ENCODE measurements around the gene FRAS1. TPM values are rescaled to one million over a fixed set of nuclear protein-coding genes. Genes with fewer than 3 reads are reported as not detected.
A peak's percentile ranks its signal among the peaks of the same experiment; 100 is the strongest.

FRAS1 gene
- total RNA-seq, 5 donors from 2014 or later (not counting 1 experiment from before 2014, with no cell fraction given), result 0.23 to 0.39 (median 0.32) TPM; not detected in 2

GRCh38 chr4:78584863-78585547, 527.9 kb downstream of the FRAS1 start:
- POLR2A ChIA-PET, result interaction anchor here in 1 of 2 donors (0.5 kb wide), 1 partner anchor 540 kb away, joined by 6 read pairs; no protein-coding TSS in a partner anchor
- WGBS (ENCODE audit: insufficient coverage), result 79% methylated on average over 4 of the region's 4 CpGs
- DNase-seq (no peak), ATAC-seq (replicated peaks in 1 of 4) (no peak)
- CTCF ChIA-PET, result no interaction called here
- no peaks in the 10 kb centered on the region for H3K36me3 ChIP-seq (ENCODE audit: control insufficient read depth in 2 of 2, extremely low read depth in 1 of 2, insufficient read depth in 1 of 2, low read length in 1 of 2)
- Mint-ChIP-seq H3K36me3 (no peaks in the 10 kb centered on the region), H3K9me3 (no peaks in the 10 kb centered on the region), H3K4me1 (no peaks in the 10 kb centered on the region), H3K4me3 (no peak overlapping the region), H3K27ac (no peak overlapping the region), H3K27me3 (peaks cover 0 to 2% of the 10 kb centered on the region in 2 donors)
- no peaks in the 10 kb centered on the region for H3K27me3 ChIP-seq (replicated peaks in 1 of 2; ENCODE audit: control insufficient read depth in 2 of 2, extremely low read depth in 1 of 2, insufficient read depth in 2 of 2, low read length in 1 of 2)
- H3K4me3 ChIP-seq (ENCODE audit: control insufficient read depth in 1 of 2, extremely low read depth in 1 of 2, low read length in 1 of 2), result no peak overlapping the region
- no peaks in the 10 kb centered on the region for H3K9me3 ChIP-seq
- no peak overlapping the region for H3K27ac ChIP-seq (ENCODE audit: low read length)
- no peaks in the 10 kb centered on the region for H3K4me1 ChIP-seq (ENCODE audit: control insufficient read depth in 1 of 2, extremely low read depth in 1 of 2, insufficient read depth in 2 of 2, low read length in 2 of 2)

DNA sequence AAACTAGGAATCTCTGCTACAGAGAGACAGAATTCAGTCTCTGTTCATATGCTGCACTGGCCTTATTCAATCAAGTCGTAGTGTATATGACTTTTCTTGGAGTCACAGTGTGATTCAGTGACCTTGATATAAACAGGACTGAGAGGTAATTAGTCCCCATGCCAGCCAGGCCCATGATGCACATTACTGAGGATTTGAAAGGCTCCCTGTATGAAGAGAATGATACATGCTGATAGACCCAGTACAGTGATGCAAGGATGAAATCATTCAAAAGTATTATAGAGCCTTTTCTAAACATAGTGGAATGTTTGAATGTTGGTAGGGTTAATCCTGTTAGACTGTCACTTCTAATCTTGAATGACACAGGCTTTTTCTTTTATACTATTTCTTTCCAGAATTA, 528.5 kb downstream of the FRAS1 start:
- Histone ChIP-seq H3K9me3 (no peaks in the 10 kb centered on the region), H3K27me3 (replicated peaks in 1 of 2; ENCODE audit: control insufficient read depth in 2 of 2, extremely low read depth in 1 of 2, insufficient read depth in 2 of 2, low read length in 1 of 2) (no peaks in the 10 kb centered on the region), H3K4me1 (ENCODE audit: control insufficient read depth in 1 of 2, extremely low read depth in 1 of 2, insufficient read depth in 2 of 2, low read length in 2 of 2) (no peaks in the 10 kb centered on the region), H3K36me3 (ENCODE audit: control insufficient read depth in 2 of 2, extremely low read depth in 1 of 2, insufficient read depth in 1 of 2, low read length in 1 of 2) (no peaks in the 10 kb centered on the region), H3K27ac (ENCODE audit: low read length) (no peak overlapping the region), H3K4me3 (ENCODE audit: control insufficient read depth in 1 of 2, extremely low read depth in 1 of 2, low read length in 1 of 2) (no peak overlapping the region)
- no CpG with 5 or more reads among the region's 1 CpG for WGBS (ENCODE audit: insufficient coverage)
- H3K27me3 Mint-ChIP-seq, result peaks cover 0 to 2% of the 10 kb centered on the region in 2 donors
- CTCF ChIA-PET, result no interaction called here
- H3K36me3 Mint-ChIP-seq, result no peaks in the 10 kb centered on the region
- H3K9me3 Mint-ChIP-seq, result no peaks in the 10 kb centered on the region
- DNase-seq (no peak), ATAC-seq (replicated peaks in 1 of 4) (no peak)
- no peak overlapping the region for H3K27ac Mint-ChIP-seq
- no peaks in the 10 kb centered on the region for H3K4me1 Mint-ChIP-seq
- POLR2A ChIA-PET, result interaction anchor here in 1 of 2 donors (0.5 kb wide), 1 partner anchor 540 kb away, joined by 6 read pairs; no protein-coding TSS in a partner anchor
- no peak overlapping the region for H3K4me3 Mint-ChIP-seq

- no peak overlapping the region for H3K27ac Mint-ChIP-seq
- H3K27me3 ChIP-seq (replicated peaks in 1 of 2; ENCODE audit: control insufficient read depth in 2 of 2, extremely low read depth in 1 of 2, insufficient read depth in 2 of 2, low read length in 1 of 2), result no peaks in the 10 kb centered on the region
- no peaks in the 10 kb centered on the region for H3K36me3 ChIP-seq (ENCODE audit: control insufficient read depth in 2 of 2, extremely low read depth in 1 of 2, insufficient read depth in 1 of 2, low read length in 1 of 2)
- ATAC-seq (replicated peaks in 1 of 4) (no peak), DNase-seq (no peak)
- 61% methylated on average over 4 of the region's 4 CpGs for WGBS (ENCODE audit: insufficient coverage)
- H3K36me3 Mint-ChIP-seq, result no peaks in the 10 kb centered on the region
- no peak overlapping the region for H3K27ac ChIP-seq (ENCODE audit: low read length)
- H3K4me1 Mint-ChIP-seq, result no peaks in the 10 kb centered on the region
- H3K4me1 ChIP-seq (ENCODE audit: control insufficient read depth in 1 of 2, extremely low read depth in 1 of 2, insufficient read depth in 2 of 2, low read length in 2 of 2), result no peaks in the 10 kb centered on the region
- H3K9me3 Mint-ChIP-seq, result no peaks in the 10 kb centered on the region
- H3K4me3 ChIP-seq (ENCODE audit: control insufficient read depth in 1 of 2, extremely low read depth in 1 of 2, low read length in 1 of 2), result no peak overlapping the region
- H3K27me3 Mint-ChIP-seq, result no peaks in the 10 kb centered on the region
- H3K4me3 Mint-ChIP-seq, result no peak overlapping the region
- CTCF ChIA-PET, result no interaction called here
- POLR2A ChIA-PET, result no interaction called here
- H3K9me3 ChIP-seq, result no peaks in the 10 kb centered on the region
These were observed 531.9 kb downstream of the FRAS1 start for GRCh38 chr4:78588894-78589545.

DNA sequence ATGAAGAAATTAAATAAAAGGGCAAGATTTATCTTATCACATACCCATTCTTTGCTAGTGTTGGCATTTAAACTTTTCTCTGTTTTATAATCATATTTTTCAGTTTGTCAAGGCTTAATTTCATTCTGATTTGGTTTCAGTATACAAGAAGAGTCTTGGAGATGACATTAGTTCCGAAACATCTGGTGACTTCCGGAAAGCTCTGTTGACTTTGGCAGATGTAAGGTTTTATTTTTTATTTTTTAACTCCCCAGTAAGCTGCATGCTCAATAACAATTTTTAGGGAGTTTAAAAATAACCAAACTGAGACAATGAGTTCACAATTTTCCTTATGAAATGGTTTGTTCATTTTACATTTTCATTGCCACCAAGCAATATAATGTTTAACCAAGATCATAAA, 534.3 kb downstream of the FRAS1 start:
- Mint-ChIP-seq H3K27me3 (no peaks in the 10 kb centered on the region), H3K36me3 (no peaks in the 10 kb centered on the region), H3K27ac (no peak overlapping the region), H3K4me3 (no peak overlapping the region), H3K4me1 (no peaks in the 10 kb centered on the region), H3K9me3 (no peaks in the 10 kb centered on the region)
- Histone ChIP-seq H3K4me3 (ENCODE audit: control insufficient read depth in 1 of 2, extremely low read depth in 1 of 2, low read length in 1 of 2) (no peak overlapping the region), H3K27me3 (replicated peaks in 1 of 2; ENCODE audit: control insufficient read depth in 2 of 2, extremely low read depth in 1 of 2, insufficient read depth in 2 of 2, low read length in 1 of 2) (no peaks in the 10 kb centered on the region), H3K36me3 (ENCODE audit: control insufficient read depth in 2 of 2, extremely low read depth in 1 of 2, insufficient read depth in 1 of 2, low read length in 1 of 2) (no peaks in the 10 kb centered on the region), H3K4me1 (ENCODE audit: control insufficient read depth in 1 of 2, extremely low read depth in 1 of 2, insufficient read depth in 2 of 2, low read length in 2 of 2) (no peaks in the 10 kb centered on the region), H3K9me3 (no peaks in the 10 kb centered on the region), H3K27ac (ENCODE audit: low read length) (no peak overlapping the region)
- DNase-seq (no peak), ATAC-seq (replicated peaks in 1 of 4) (no peak)
- ChIA-PET POLR2A (interaction anchor here in 1 of 2 donors (0.7 kb wide), 1 partner anchor 11 kb away, joined by 5 read pairs; no protein-coding TSS in a partner anchor), CTCF (no interaction called here)
- WGBS (ENCODE audit: insufficient coverage), result no CpG with 5 or more reads among the region's 2 CpGs

DNA sequence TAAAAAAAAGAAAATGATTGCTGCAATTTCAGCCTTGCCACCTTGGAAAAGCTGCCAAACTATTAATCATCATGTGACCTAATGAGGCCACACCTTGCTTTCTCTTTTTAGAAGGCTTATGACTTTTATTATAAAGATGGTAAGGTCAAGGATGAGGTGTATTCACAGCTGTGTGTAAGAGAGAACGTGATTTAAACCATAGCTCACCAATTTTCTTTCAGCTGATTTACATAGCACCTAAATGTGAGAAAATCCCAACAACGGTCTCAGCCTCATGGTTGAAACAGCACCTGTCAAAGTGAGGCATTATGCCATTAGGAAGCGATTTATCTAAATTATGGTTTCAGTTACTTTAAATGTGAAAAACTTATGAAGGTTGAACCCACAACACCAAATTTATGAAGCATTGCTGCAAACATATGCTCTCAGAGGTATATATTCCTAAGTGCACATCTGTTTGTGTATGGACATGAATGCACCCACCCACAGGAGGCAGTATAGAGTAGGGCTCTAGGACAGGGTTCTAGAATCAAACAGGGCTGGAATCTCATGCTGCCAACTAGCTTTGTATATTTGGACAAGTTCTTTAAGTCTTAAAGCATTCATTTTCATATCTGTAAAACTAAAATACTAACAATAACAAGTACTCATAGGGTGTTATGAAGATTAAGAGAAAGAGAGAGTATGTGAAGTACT, 535.1 kb downstream of the FRAS1 start:
- no peaks in the 10 kb centered on the region for H3K27me3 ChIP-seq (replicated peaks in 1 of 2; ENCODE audit: control insufficient read depth in 2 of 2, extremely low read depth in 1 of 2, insufficient read depth in 2 of 2, low read length in 1 of 2)
- Mint-ChIP-seq H3K27me3 (no peaks in the 10 kb centered on the region), H3K36me3 (no peaks in the 10 kb centered on the region), H3K4me1 (no peaks in the 10 kb centered on the region), H3K4me3 (no peak overlapping the region), H3K9me3 (no peaks in the 10 kb centered on the region), H3K27ac (no peak overlapping the region)
- no peaks in the 10 kb centered on the region for H3K4me1 ChIP-seq (ENCODE audit: control insufficient read depth in 1 of 2, extremely low read depth in 1 of 2, insufficient read depth in 2 of 2, low read length in 2 of 2)
- no peak overlapping the region for H3K27ac ChIP-seq (ENCODE audit: low read length)
- no CpG with 5 or more reads among the region's 3 CpGs for WGBS (ENCODE audit: insufficient coverage)
- no peaks in the 10 kb centered on the region for H3K9me3 ChIP-seq
- no peak for ATAC-seq (replicated peaks in 1 of 4)
- peak in 3 of 35 experiments; percentile 3 to 18 (median 8) for DNase-seq
- CTCF ChIA-PET, result no interaction called here
- POLR2A ChIA-PET, result no interaction called here
- no peaks in the 10 kb centered on the region for H3K36me3 ChIP-seq (ENCODE audit: control insufficient read depth in 2 of 2, extremely low read depth in 1 of 2, insufficient read depth in 1 of 2, low read length in 1 of 2)
- no peak overlapping the region for H3K4me3 ChIP-seq (ENCODE audit: control insufficient read depth in 1 of 2, extremely low read depth in 1 of 2, low read length in 1 of 2)

Measured in T-cell (primary cell).